ENCODE measurements around the gene MAGED2. TPM values are rescaled to one million over a fixed set of nuclear protein-coding genes. Genes with fewer than 3 reads are reported as not detected.
A peak's percentile ranks its signal among the peaks of the same experiment; 100 is the strongest.
"Not testable (repeated sequence)": the region's sequence is repeated elsewhere in the genome, so short reads cannot be mapped to it uniquely, and the experiment has no call there.

MAGED2 gene, protein sequence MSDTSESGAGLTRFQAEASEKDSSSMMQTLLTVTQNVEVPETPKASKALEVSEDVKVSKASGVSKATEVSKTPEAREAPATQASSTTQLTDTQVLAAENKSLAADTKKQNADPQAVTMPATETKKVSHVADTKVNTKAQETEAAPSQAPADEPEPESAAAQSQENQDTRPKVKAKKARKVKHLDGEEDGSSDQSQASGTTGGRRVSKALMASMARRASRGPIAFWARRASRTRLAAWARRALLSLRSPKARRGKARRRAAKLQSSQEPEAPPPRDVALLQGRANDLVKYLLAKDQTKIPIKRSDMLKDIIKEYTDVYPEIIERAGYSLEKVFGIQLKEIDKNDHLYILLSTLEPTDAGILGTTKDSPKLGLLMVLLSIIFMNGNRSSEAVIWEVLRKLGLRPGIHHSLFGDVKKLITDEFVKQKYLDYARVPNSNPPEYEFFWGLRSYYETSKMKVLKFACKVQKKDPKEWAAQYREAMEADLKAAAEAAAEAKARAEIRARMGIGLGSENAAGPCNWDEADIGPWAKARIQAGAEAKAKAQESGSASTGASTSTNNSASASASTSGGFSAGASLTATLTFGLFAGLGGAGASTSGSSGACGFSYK
- total RNA-seq: 361 and 377 TPM in 2 replicates
- long read RNA-seq, transcript MAGED2-203 (12 exons, 2,066 nt): minor isoform, 367 of 3,787 reads
- long read RNA-seq, transcript MAGED2-204 (13 exons, 2,048 nt): minor isoform, 478 of 3,787 reads
- long read RNA-seq, transcript MAGED2-201 (12 exons, 1,958 nt): minor isoform, 80 of 3,787 reads
- long read RNA-seq, transcript MAGED2-206 (13 exons, 2,189 nt): major isoform, 2,260 of 3,787 reads
- long read RNA-seq, partial matches to known transcripts: 215 of 3,787 reads
- long read RNA-seq, other reads (novel, unspliced or antisense): 382 of 3,787 reads

- no peak for DNase-seq (ENCODE audit: extremely low spot score, unreplicated experiment)
- Mint-ChIP-seq H3K27ac (ENCODE audit: unreplicated experiment) (peak within 1 kb of the TSS; percentile 99), H3K9me3 (ENCODE audit: unreplicated experiment) (no peaks in the 10 kb centered on the region), H3K36me3 (ENCODE audit: unreplicated experiment) (peaks cover 17% of the 10 kb centered on the region), H3K4me3 (ENCODE audit: unreplicated experiment) (peak within 1 kb of the TSS; percentile 94), H3K4me1 (ENCODE audit: unreplicated experiment) (peaks cover 22% of the 10 kb centered on the region), H3K27me3 (ENCODE audit: unreplicated experiment) (peaks cover 6% of the 10 kb centered on the region)
- TF ChIP-seq, protein P1, sequence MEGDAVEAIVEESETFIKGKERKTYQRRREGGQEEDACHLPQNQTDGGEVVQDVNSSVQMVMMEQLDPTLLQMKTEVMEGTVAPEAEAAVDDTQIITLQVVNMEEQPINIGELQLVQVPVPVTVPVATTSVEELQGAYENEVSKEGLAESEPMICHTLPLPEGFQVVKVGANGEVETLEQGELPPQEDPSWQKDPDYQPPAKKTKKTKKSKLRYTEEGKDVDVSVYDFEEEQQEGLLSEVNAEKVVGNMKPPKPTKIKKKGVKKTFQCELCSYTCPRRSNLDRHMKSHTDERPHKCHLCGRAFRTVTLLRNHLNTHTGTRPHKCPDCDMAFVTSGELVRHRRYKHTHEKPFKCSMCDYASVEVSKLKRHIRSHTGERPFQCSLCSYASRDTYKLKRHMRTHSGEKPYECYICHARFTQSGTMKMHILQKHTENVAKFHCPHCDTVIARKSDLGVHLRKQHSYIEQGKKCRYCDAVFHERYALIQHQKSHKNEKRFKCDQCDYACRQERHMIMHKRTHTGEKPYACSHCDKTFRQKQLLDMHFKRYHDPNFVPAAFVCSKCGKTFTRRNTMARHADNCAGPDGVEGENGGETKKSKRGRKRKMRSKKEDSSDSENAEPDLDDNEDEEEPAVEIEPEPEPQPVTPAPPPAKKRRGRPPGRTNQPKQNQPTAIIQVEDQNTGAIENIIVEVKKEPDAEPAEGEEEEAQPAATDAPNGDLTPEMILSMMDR (IDR thresholded peaks at IDR 0.05): no peak
Measured at GRCh38 chrX:54807524-54808108, at the start of gene MAGED2. MAGED2 (plus strand) TSS chrX:54807745; CDS start chrX:54809332, 1,587 bp downstream.

DNA sequence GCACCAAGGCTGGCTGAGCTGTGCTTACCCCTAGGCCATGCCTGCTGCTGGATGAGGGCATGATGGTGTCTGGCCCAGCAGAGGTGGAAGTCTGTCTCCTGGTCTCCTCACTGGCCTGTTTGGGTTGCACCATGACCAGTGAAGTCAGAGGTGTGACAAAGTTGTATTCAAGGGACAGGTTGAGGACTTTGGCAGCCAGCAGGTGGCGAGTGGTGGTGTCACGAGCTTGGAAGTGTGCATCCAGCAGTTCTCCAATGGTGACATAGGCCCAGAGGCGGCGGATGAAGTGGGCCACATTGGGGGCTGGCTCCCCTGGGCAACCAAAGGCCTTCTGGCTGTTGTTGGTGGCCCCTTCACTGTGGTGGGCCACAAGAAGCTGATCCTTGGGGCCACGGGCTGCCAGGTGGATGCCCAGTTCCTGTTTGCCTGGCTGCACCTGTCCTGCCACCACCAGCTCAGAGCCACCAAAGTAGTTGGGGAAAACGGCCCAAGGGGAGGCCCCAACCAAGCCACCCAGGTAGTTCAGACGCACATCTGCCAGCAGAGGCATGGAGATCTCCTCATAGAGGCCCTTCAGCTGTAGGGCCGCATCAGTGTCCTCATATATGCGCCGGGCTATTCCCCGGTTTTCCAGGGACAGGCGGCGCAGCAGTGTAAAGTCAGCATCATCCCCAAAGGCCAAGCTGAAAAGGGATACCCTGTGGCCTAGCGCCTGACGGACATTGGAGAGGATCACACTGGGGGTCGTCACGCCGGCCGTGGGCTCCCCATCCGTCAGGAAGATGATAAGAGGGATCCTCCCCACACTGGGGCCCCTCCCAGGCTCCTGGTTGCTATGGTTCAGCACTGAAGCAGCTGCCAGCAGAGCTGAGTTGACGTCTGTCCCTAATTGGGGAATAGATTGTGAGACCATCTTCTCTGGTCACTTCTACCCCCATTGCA, 49.2 kb upstream of the MAGED2 start:
- no peak for DNase-seq (ENCODE audit: extremely low spot score, unreplicated experiment)
- Mint-ChIP-seq H3K9me3 (ENCODE audit: unreplicated experiment) (peaks cover 11% of the 10 kb centered on the region), H3K4me3 (ENCODE audit: unreplicated experiment) (no peak overlapping the region), H3K36me3 (ENCODE audit: unreplicated experiment) (no peaks in the 10 kb centered on the region), H3K27ac (ENCODE audit: unreplicated experiment) (no peak overlapping the region), H3K27me3 (ENCODE audit: unreplicated experiment) (no peaks in the 10 kb centered on the region), H3K4me1 (ENCODE audit: unreplicated experiment) (no peaks in the 10 kb centered on the region)
- TF ChIP-seq, protein P1 (IDR thresholded peaks at IDR 0.05): no peak

DNA sequence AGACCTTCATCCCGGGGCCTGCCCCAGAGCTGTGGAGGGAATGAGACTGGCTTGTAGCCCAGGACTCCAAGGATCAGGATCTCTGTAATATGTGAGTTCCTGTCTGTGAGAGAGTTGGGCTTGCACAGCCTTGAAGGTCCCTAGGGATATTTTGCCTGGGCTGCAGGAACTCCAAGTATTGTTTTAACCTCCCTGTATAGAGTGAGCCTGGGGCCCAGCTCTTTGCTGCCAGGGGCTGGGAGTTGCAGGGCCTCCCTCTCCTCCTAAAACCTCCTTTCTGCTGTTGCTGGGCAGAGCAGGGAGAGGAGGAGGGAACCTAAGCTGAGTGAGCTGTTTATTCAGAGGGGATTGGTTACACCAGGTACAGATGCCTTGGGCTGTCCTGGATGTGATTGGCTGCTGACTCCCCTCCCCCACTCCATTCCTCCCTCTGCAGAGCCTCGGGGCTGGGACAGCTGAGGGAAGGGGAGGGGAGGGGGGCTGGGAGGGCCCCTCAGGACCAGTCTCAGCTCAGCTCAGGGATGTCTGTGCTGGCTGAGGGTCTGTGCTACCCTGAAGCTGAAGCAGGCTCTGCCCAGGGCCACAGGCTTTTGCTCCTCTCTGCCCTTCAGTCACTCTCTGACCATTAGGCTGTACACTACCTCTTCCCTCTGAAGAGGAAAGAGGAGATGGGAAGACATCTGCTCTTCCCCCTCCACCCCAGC, 33.0 kb upstream of the MAGED2 start:
- H3K4me1 Mint-ChIP-seq (ENCODE audit: unreplicated experiment): peaks cover 21% of the 10 kb centered on the region
- peak overlapping the region; percentile 88 for H3K27ac Mint-ChIP-seq (ENCODE audit: unreplicated experiment)
- DNase-seq (ENCODE audit: extremely low spot score, unreplicated experiment); H3K4me3 Mint-ChIP-seq (ENCODE audit: unreplicated experiment); H3K27me3 Mint-ChIP-seq (ENCODE audit: unreplicated experiment); H3K36me3 Mint-ChIP-seq (ENCODE audit: unreplicated experiment): not testable (repeated sequence)
- peaks cover 19% of the 10 kb centered on the region for H3K9me3 Mint-ChIP-seq (ENCODE audit: unreplicated experiment)

GRCh38 chrX:54776061-54776460, 31.5 kb upstream of the MAGED2 start:
- H3K36me3 Mint-ChIP-seq (ENCODE audit: unreplicated experiment): no peaks in the 10 kb centered on the region
- H3K4me1 Mint-ChIP-seq (ENCODE audit: unreplicated experiment): peaks cover 18% of the 10 kb centered on the region
- H3K27me3 Mint-ChIP-seq (ENCODE audit: unreplicated experiment): peaks cover 7% of the 10 kb centered on the region
- peaks cover 14% of the 10 kb centered on the region for H3K9me3 Mint-ChIP-seq (ENCODE audit: unreplicated experiment)
- TF ChIP-seq, protein P1 (IDR thresholded peaks at IDR 0.05): no peak
- no peak overlapping the region for H3K4me3 Mint-ChIP-seq (ENCODE audit: unreplicated experiment)
- no peak for DNase-seq (ENCODE audit: extremely low spot score, unreplicated experiment)
- H3K27ac Mint-ChIP-seq (ENCODE audit: unreplicated experiment): no peak overlapping the region
